Fibroblast of skin of right quadriceps (primary cell): ENCODE data around the gene GABARAPL1.
"Not testable (repeated sequence)": the region's sequence is repeated elsewhere in the genome, so short reads cannot be mapped to it uniquely, and the experiment has no call there.

ENCODE experiments used
- DNase-seq: peaks from one replicate; pipeline ENCODE4 v3.0.0-alpha.2; 2013

The GABARAPL1 gene

GRCh38 chr12:10212739-10213131 is at the start of gene GABARAPL1:
Gene GABARAPL1, plus strand, starts transcription at chr12:10212877. Its CDS starts 253 bp downstream, at chr12:10213130.
- DNase-seq, result peak; percentile 83

GRCh38 chr12:10163084-10163483 is 49.6 kb upstream of the GABARAPL1 start:
- no peak for DNase-seq

- peak; percentile 53 for DNase-seq
Observed at GRCh38 chr12:10165421-10165820, 47.3 kb upstream of the GABARAPL1 start.

GRCh38 chr12:10167599-10167998 is 45.1 kb upstream of the GABARAPL1 start:
- DNase-seq, result peak; percentile 25

- peak; percentile 82 for DNase-seq
Observed at GRCh38 chr12:10169104-10169503, 43.6 kb upstream of the GABARAPL1 start.

GRCh38 chr12:10170216-10170615 is 42.5 kb upstream of the GABARAPL1 start:
- DNase-seq, result peak; percentile 49

GRCh38 chr12:10171973-10172728 is 40.5 kb upstream of the GABARAPL1 start, which contains the start of gene OLR1:
Gene OLR1, minus strand, starts transcription at chr12:10172132. Its CDS starts 55 bp downstream, at chr12:10172077.
- DNase-seq, result no peak

- DNase-seq, result no peak
Observed at GRCh38 chr12:10174986-10175614, 37.6 kb upstream of the GABARAPL1 start.

GRCh38 chr12:10175846-10176636 is 36.6 kb upstream of the GABARAPL1 start:
- DNase-seq, result no peak

GRCh38 chr12:10178821-10179220 is 33.9 kb upstream of the GABARAPL1 start, which contains the start of gene TMEM52B:
Gene TMEM52B, plus strand, starts transcription at chr12:10179032. Its CDS starts 543 bp downstream, at chr12:10179575.
- no peak for DNase-seq

GRCh38 chr12:10179776-10180181 is 32.9 kb upstream of the GABARAPL1 start:
- DNase-seq, result no peak

- peak; percentile 89 for DNase-seq
Observed at GRCh38 chr12:10182354-10183049, 30.2 kb upstream of the GABARAPL1 start.

- peak; percentile 76 for DNase-seq
Observed at GRCh38 chr12:10184261-10184843, 28.3 kb upstream of the GABARAPL1 start.

- no peak for DNase-seq
Observed at GRCh38 chr12:10186299-10186698, 26.4 kb upstream of the GABARAPL1 start.

GRCh38 chr12:10186958-10187357 is 25.7 kb upstream of the GABARAPL1 start:
- DNase-seq, result not testable (repeated sequence)

- DNase-seq, result peak; percentile 37
Observed at GRCh38 chr12:10189653-10190052, 23.0 kb upstream of the GABARAPL1 start.

GRCh38 chr12:10190558-10191388 is 21.9 kb upstream of the GABARAPL1 start:
- peak; percentile 73 for DNase-seq

- DNase-seq, result peak; percentile 92
Observed at GRCh38 chr12:10191865-10192264, 20.8 kb upstream of the GABARAPL1 start.

- DNase-seq, result no peak
Observed at GRCh38 chr12:10194160-10194670, 18.5 kb upstream of the GABARAPL1 start.

- no peak for DNase-seq
Observed at GRCh38 chr12:10196210-10196609, 16.5 kb upstream of the GABARAPL1 start.

GRCh38 chr12:10197879-10198278 is 14.8 kb upstream of the GABARAPL1 start:
- DNase-seq, result no peak
